Measurements from ENCODE around the gene PRKCQ.
A peak's percentile ranks its signal among the peaks of the same experiment; 100 is the strongest.
"Not testable (repeated sequence)": the region's sequence is repeated elsewhere in the genome, so short reads cannot be mapped to it uniquely, and the experiment has no call there.

Gene PRKCQ

GRCh38 chr10:6486309-6486708 lies 93.8 kb downstream of the PRKCQ start:
- H3K27me3 Mint-ChIP-seq, result peaks cover 50% of the 10 kb centered on the region
- peaks cover 18% of the 10 kb centered on the region for H3K4me1 Mint-ChIP-seq
- no peak overlapping the region for H3K27ac Mint-ChIP-seq
- no peak for ATAC-seq
- no peak overlapping the region for H3K4me3 Mint-ChIP-seq
- H3K36me3 Mint-ChIP-seq, result no peaks in the 10 kb centered on the region
- no peaks in the 10 kb centered on the region for H3K9me3 Mint-ChIP-seq

- Mint-ChIP-seq H3K27me3 (peaks cover 29% of the 10 kb centered on the region), H3K36me3 (no peaks in the 10 kb centered on the region), H3K4me1 (peaks cover 18% of the 10 kb centered on the region), H3K27ac (no peak overlapping the region), H3K4me3 (no peak overlapping the region), H3K9me3 (peaks cover 3% of the 10 kb centered on the region)
- no peak for ATAC-seq
These were observed 97.2 kb downstream of the PRKCQ start for GRCh38 chr10:6482737-6483357.

GRCh38 chr10:6478722-6479121 lies 101.4 kb downstream of the PRKCQ start:
- Mint-ChIP-seq H3K36me3 (no peaks in the 10 kb centered on the region), H3K9me3 (peaks cover 3% of the 10 kb centered on the region), H3K27me3 (peaks cover 16% of the 10 kb centered on the region), H3K27ac (no peak overlapping the region), H3K4me1 (peaks cover 17% of the 10 kb centered on the region), H3K4me3 (no peak overlapping the region)
- ATAC-seq, result no peak

GRCh38 chr10:6476989-6477388 lies 103.1 kb downstream of the PRKCQ start:
- Mint-ChIP-seq H3K9me3 (peaks cover 3% of the 10 kb centered on the region), H3K27ac (no peak overlapping the region), H3K27me3 (peaks cover 13% of the 10 kb centered on the region), H3K4me3 (no peak overlapping the region), H3K36me3 (no peaks in the 10 kb centered on the region), H3K4me1 (peaks cover 10% of the 10 kb centered on the region)
- no peak for ATAC-seq

- Mint-ChIP-seq H3K27ac (no peak overlapping the region), H3K36me3 (no peaks in the 10 kb centered on the region), H3K4me3 (no peak overlapping the region), H3K4me1 (peaks cover 10% of the 10 kb centered on the region), H3K27me3 (peaks cover 21% of the 10 kb centered on the region), H3K9me3 (peaks cover 3% of the 10 kb centered on the region)
- no peak for ATAC-seq
These were observed 105.2 kb downstream of the PRKCQ start for GRCh38 chr10:6474871-6475270.

GRCh38 chr10:6473901-6474370 lies 106.1 kb downstream of the PRKCQ start:
- Mint-ChIP-seq H3K9me3 (peaks cover 3% of the 10 kb centered on the region), H3K36me3 (no peaks in the 10 kb centered on the region), H3K4me3 (peak overlapping the region; percentile 48), H3K4me1 (peaks cover 10% of the 10 kb centered on the region), H3K27ac (peak overlapping the region; percentile 74), H3K27me3 (peaks cover 24% of the 10 kb centered on the region)
- ATAC-seq, result peak; percentile 56

GRCh38 chr10:6473430-6473829 lies 106.6 kb downstream of the PRKCQ start:
- Mint-ChIP-seq H3K4me3 (no peak overlapping the region), H3K4me1 (peaks cover 10% of the 10 kb centered on the region), H3K9me3 (no peaks in the 10 kb centered on the region), H3K27me3 (peaks cover 24% of the 10 kb centered on the region), H3K36me3 (no peaks in the 10 kb centered on the region), H3K27ac (peak overlapping the region; percentile 74)
- no peak for ATAC-seq

GRCh38 chr10:6472710-6473005 lies 107.4 kb downstream of the PRKCQ start:
- not testable (repeated sequence) for H3K36me3 Mint-ChIP-seq, H3K4me1 Mint-ChIP-seq, H3K9me3 Mint-ChIP-seq, ATAC-seq, H3K4me3 Mint-ChIP-seq, H3K27ac Mint-ChIP-seq
- peaks cover 22% of the 10 kb centered on the region for H3K27me3 Mint-ChIP-seq

GRCh38 chr10:6470894-6471618 lies 109.0 kb downstream of the PRKCQ start:
- H3K27me3 Mint-ChIP-seq, result peaks cover 36% of the 10 kb centered on the region
- no peak for ATAC-seq
- H3K9me3 Mint-ChIP-seq, result no peaks in the 10 kb centered on the region
- no peak overlapping the region for H3K27ac Mint-ChIP-seq
- H3K4me1 Mint-ChIP-seq, result peaks cover 10% of the 10 kb centered on the region
- no peak overlapping the region for H3K4me3 Mint-ChIP-seq
- no peaks in the 10 kb centered on the region for H3K36me3 Mint-ChIP-seq

- Mint-ChIP-seq H3K36me3 (no peaks in the 10 kb centered on the region), H3K9me3 (no peaks in the 10 kb centered on the region), H3K27ac (no peak overlapping the region), H3K4me3 (no peak overlapping the region), H3K4me1 (peaks cover 10% of the 10 kb centered on the region), H3K27me3 (peaks cover 40% of the 10 kb centered on the region)
- ATAC-seq, result no peak
These were observed 110.4 kb downstream of the PRKCQ start for GRCh38 chr10:6469661-6470060.

- no peak for ATAC-seq
- no peak overlapping the region for H3K27ac Mint-ChIP-seq
- H3K4me1 Mint-ChIP-seq, result no peaks in the 10 kb centered on the region
- H3K36me3 Mint-ChIP-seq, result peaks cover 1% of the 10 kb centered on the region
- no peak overlapping the region for H3K4me3 Mint-ChIP-seq
- peaks cover 49% of the 10 kb centered on the region for H3K27me3 Mint-ChIP-seq
- peaks cover 1% of the 10 kb centered on the region for H3K9me3 Mint-ChIP-seq
These were observed 114.0 kb downstream of the PRKCQ start for GRCh38 chr10:6465854-6466601.

- Mint-ChIP-seq H3K9me3 (peaks cover 6% of the 10 kb centered on the region), H3K36me3 (peaks cover 5% of the 10 kb centered on the region), H3K27me3 (peaks cover 49% of the 10 kb centered on the region), H3K27ac (no peak overlapping the region), H3K4me1 (no peaks in the 10 kb centered on the region), H3K4me3 (no peak overlapping the region)
- no peak for ATAC-seq
These were observed 114.6 kb downstream of the PRKCQ start for GRCh38 chr10:6465437-6465836.

GRCh38 chr10:6464862-6465430 lies 115.1 kb downstream of the PRKCQ start:
- Mint-ChIP-seq H3K27me3 (peaks cover 45% of the 10 kb centered on the region), H3K4me3 (no peak overlapping the region)

GRCh38 chr10:6463366-6463765 lies 116.7 kb downstream of the PRKCQ start:
- no peak overlapping the region for H3K27ac Mint-ChIP-seq
- no peak overlapping the region for H3K4me3 Mint-ChIP-seq
- peaks cover 5% of the 10 kb centered on the region for H3K36me3 Mint-ChIP-seq
- peaks cover 6% of the 10 kb centered on the region for H3K9me3 Mint-ChIP-seq
- H3K27me3 Mint-ChIP-seq, result peaks cover 42% of the 10 kb centered on the region
- no peaks in the 10 kb centered on the region for H3K4me1 Mint-ChIP-seq
- ATAC-seq, result no peak

More at GRCh38 chr10:6464862-6465430, 115.1 kb downstream of the PRKCQ start:
- H3K4me1 Mint-ChIP-seq, result no peaks in the 10 kb centered on the region
- peaks cover 5% of the 10 kb centered on the region for H3K36me3 Mint-ChIP-seq
- ATAC-seq, result no peak
- no peak overlapping the region for H3K27ac Mint-ChIP-seq
- H3K9me3 Mint-ChIP-seq, result peaks cover 6% of the 10 kb centered on the region

GRCh38 chr10:6461961-6462360 lies 118.1 kb downstream of the PRKCQ start:
- peaks cover 31% of the 10 kb centered on the region for H3K27me3 Mint-ChIP-seq
- no peak overlapping the region for H3K4me3 Mint-ChIP-seq
- no peaks in the 10 kb centered on the region for H3K4me1 Mint-ChIP-seq
- H3K36me3 Mint-ChIP-seq, result peaks cover 5% of the 10 kb centered on the region
- H3K27ac Mint-ChIP-seq, result no peak overlapping the region
- H3K9me3 Mint-ChIP-seq, result peaks cover 6% of the 10 kb centered on the region
- no peak for ATAC-seq
